NCI-H2081 treated with DMSO at 0.1 percent for 48 hours (cell line): ENCODE results near the gene LGR5.
A peak's percentile ranks its signal among the peaks of the same experiment; 100 is the strongest.

Experiments
- DNase-seq: peaks from one replicate; lab custom pipeline; 2025; lab: John Stamatoyannopoulos, UW

The LGR5 gene

DNA sequence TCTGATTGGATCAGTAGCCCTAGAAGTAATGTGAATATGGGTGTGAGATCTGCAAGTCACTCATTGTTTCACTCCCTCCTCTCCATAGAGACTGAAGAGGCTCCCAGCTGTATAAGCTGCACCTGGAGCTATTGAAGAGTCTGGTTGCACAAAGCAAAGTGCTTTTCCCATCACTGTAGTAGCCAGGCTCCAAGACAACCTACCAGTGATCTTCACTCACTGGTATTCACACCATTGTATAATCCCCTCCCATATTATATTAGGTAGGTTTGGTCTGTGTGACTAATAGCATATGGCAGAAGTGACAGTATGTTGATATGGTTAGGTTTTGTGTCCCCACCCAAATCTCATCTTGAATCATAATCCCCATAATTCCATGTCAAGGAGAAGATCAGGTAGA is 159.6 kb downstream of the LGR5 start:
- DNase-seq, result no peak

DNA sequence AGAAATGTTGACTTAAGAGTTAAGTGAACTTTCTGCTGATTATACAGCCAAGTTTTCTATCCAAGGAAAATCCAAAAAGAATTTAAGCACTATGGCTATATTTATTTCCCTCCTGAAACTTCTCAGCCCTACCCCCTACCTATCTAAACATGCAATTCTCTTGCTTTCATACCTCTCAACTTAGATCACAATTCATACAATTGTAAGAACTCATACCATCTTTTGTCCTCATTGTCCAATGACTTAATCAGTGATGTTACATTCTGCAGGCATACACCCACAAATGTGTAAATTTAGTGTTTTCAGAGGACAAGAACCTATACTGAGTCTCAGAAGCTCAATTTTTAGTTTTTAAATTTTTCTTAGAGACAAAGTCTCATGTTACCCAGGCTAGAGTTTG is 161.9 kb downstream of the LGR5 start:
- DNase-seq, result no peak

DNA sequence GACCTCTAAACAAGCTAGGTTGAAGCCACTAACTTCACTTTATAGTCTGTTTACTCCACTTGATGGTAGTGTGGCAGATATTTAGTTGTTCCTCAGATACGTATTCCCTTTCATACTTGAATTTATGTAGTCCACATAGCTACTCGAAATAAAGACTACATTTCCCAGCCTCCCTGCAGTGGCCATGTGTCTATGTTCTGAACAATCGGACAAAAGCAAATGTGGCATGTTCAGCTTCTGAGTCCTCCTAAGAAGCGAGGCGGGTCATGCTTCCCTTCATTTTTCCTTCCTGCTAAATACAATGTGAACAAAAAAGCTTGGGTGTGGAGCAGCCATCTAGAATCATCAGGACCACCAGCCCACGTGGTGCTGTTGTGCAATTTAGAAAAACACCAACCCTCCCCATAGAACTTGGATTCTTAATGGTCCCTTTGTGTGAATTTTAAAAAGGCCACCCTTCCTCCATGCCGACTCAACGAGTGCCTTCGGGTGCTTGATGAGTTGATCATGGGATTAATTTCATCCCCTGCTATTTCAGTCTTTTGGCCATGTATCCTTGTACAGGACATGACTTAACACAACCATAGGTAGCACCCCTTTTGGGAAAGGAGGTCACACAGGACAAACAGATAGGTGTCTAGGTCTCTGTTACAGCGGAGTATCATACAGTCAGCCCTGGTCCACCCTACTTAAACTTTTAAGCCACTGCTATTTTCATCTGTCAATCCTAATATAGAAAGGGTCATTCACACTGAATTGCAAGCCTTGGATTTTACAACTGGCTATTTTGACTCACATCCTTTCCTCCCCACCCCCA is 163.4 kb downstream of the LGR5 start:
- no peak for DNase-seq

DNA sequence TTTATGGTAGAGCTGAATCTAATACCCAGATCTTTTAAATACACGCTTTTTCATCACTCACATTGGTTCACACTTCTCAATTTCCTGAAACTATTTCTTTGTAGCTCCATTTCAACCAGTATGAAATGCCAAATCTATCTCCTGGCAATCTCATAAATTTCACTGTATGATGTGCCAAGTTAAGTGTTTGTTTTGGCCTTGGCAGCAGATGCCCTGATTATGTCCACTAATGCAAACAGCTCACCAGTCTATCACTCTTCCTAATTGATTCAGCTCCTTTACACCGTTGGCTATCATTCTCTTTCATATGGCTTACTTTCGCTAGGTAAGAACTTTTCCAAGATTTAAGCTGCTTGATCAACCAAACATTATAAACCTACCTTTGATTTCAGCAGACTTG is 165.4 kb downstream of the LGR5 start:
- DNase-seq, result peak; percentile 14

DNA sequence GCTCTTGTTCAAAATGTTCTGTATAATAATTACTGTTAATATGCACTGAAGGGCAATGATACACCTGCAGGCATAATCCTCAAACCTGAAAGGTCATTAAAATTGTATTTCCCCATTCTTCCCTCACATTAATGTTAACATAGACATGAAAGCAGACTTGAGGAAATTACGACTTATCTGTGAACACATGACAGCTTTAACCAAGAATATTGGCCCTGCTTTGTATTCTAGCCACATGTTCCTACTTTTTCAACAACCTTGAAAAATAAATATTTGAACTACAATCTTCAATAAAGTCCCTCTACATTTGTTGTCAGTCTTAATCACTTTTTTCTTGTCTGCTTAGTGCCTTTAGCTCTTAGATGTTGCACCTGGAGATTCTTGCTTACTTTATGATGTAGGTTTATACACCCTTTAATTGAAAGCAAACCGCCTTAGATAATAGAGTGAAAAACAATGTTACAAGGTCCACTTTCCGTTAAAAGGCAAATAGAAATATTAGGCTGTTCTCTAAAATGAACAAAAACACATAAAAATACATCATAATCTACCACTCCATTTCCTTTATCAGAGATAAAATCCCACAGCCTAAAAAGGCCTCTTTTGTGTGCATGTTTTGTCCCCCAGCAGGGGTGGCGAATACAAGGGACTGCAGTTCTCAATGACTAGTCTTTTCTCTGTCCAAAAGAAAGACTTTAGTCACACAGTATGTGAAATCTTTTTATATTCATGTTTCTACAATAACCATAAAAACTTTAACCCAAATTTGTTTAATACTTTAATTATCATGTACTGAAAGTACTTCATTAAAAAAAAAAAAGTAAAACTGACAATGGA is 168.1 kb downstream of the LGR5 start:
- peak; percentile 30 for DNase-seq

- DNase-seq, result no peak
Observed at GRCh38 chr12:71610031-71610795, 170.6 kb downstream of the LGR5 start.

GRCh38 chr12:71621938-71622337 is 182.3 kb downstream of the LGR5 start:
- no peak for DNase-seq

- no peak for DNase-seq
Observed at GRCh38 chr12:71625476-71625875, 185.9 kb downstream of the LGR5 start.

DNA sequence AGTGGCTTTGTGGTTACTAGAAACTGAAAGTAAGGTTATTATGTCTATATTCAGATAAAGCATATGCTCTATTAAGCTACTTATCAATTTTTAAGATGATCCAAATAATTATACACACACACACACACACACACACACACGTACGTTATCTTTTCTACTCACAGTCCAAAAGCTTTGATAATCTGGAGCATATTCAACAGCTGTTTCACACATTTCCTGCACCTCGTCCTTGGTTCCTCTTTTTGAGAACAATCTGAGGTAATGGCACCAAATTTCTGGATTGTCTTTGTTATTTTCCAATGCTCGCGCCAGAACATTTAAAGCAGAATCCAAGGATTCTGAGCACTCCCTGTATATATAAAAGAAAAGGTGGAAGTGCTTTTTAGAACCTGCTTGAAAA is 186.5 kb downstream of the LGR5 start:
- no peak for DNase-seq

DNA sequence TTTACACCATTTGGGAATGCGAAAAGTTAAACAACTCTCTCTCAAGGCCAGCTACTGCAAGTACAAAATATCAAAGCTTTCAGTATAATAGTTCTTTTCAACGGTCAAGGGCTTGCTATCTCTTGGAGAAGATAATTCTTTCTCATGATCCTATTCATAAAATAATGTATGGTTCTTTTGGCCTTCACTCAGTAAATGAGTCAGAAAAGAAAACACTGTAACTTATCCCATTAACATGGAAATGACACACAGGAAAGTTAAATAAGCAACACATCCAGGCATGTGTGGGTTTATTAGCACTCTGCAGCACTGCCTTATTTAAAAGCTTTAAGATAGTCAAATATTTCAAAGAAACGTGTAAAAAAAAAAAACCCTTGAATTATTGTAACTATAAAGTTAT is 187.2 kb downstream of the LGR5 start:
- DNase-seq, result no peak

- no peak for DNase-seq
Observed at GRCh38 chr12:71627438-71628002, 187.9 kb downstream of the LGR5 start.
